KMS-11 (cell line): ENCODE data around the gene ZNF629.

Experiments used
- H2AFZ ChIP-seq: fragments of 200-600 bp; sonication (generic); 2 replicates; pipeline ENCODE4 v1.6.1; 2016; ENCODE audit warnings: antibody characterized with exemption, mixed run types, low read depth
- H3K27ac ChIP-seq: fragments of 200-600 bp; sonication (generic); 2 replicates; pipeline ENCODE4 v1.6.1; 2016; ENCODE audit warnings: mild to moderate bottlenecking, mixed run types
- H3K27me3 ChIP-seq: fragments of 200-600 bp; sonication (generic); 2 replicates; pipeline ENCODE4 v1.6.1; 2017; ENCODE audit warnings: mild to moderate bottlenecking, low read depth, mixed run types, moderate library complexity; ENCODE audit not compliant: insufficient read depth
- H3K36me3 ChIP-seq: fragments of 200-600 bp; sonication (generic); 2 replicates; pipeline ENCODE4 v1.6.1; 2017; ENCODE audit warnings: mild to moderate bottlenecking, mixed run types; ENCODE audit not compliant: insufficient read depth
- H3K4me1 ChIP-seq: fragments of 200-600 bp; sonication (generic); 2 replicates; pipeline ENCODE4 v1.6.1; 2016; ENCODE audit warnings: mild to moderate bottlenecking, low read depth, mixed run types; ENCODE audit not compliant: poor library complexity, severe bottlenecking
- H3K4me2 ChIP-seq: fragments of 200-600 bp; sonication (generic); 2 replicates; pipeline ENCODE4 v1.7.0; 2016; ENCODE audit warnings: mild to moderate bottlenecking, mixed run types
- H3K4me3 ChIP-seq: fragments of 200-600 bp; sonication (generic); IDR thresholded peaks from 2 replicates; pipeline ENCODE4 v1.6.1; 2017; ENCODE audit warnings: low read depth, low read length, mixed read lengths; ENCODE audit not compliant: insufficient read depth
- H3K79me2 ChIP-seq: fragments of 200-600 bp; sonication (generic); 2 replicates; pipeline ENCODE4 v1.6.1; 2016; ENCODE audit warnings: low read depth, mixed run types; ENCODE audit not compliant: insufficient read depth
- H3K9ac ChIP-seq: fragments of 200-600 bp; sonication (generic); 2 replicates; pipeline ENCODE4 v1.6.1; 2016; ENCODE audit warnings: mild to moderate bottlenecking, mixed run types
- H4K20me1 ChIP-seq: fragments of 200-600 bp; sonication (generic); 2 replicates; pipeline ENCODE4 v1.6.1; 2016; ENCODE audit warnings: mild to moderate bottlenecking, mixed run types; ENCODE audit not compliant: insufficient read depth
- TF ChIP-seq, protein P1 (sequence below): fragments of 200-600 bp; sonication (generic); conservative IDR thresholded peaks from 2 replicates; pipeline ENCODE4 v1.6.1; 2017; ENCODE audit warnings: low read depth, mild to moderate bottlenecking, antibody characterized with exemption, low read length, moderate library complexity, mixed read lengths

The ZNF629 gene

DNA sequence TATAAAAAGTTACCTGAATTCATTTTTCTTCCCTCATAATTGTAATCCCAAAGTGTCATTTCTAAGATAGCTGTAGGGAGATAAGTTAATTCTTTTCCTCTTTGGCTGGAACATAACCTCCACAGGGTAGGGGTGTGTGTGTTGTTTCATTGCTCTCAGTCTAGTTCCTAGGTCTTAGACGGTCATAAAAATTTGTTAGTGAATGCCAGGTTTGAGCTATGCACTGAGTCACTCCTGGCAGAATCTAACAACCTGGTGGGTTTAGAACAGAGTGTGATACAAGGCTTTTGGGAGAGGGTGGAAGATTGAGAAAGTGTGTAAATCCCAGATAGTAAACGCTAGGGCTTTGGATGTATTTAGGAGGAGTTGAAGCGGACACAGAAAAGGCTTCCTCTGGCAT, 39.7 kb downstream of the ZNF629 start:
- Histone ChIP-seq H3K4me3 (no peak overlapping the region), H3K27me3 (no peaks in the 10 kb centered on the region), H3K36me3 (no peaks in the 10 kb centered on the region), H3K4me1 (peaks cover 14% of the 10 kb centered on the region), H3K27ac (peak overlapping the region; percentile 48; the same call in 1 of the 2 replicates), H3K9ac (no peak overlapping the region), H3K4me2 (peak overlapping the region; percentile 53), H2AFZ (peak overlapping the region; percentile 82), H4K20me1 (no peaks in the 10 kb centered on the region), H3K79me2 (peaks cover 15% of the 10 kb centered on the region; the same call in 1 of the 2 replicates)
- TF ChIP-seq, protein P1, sequence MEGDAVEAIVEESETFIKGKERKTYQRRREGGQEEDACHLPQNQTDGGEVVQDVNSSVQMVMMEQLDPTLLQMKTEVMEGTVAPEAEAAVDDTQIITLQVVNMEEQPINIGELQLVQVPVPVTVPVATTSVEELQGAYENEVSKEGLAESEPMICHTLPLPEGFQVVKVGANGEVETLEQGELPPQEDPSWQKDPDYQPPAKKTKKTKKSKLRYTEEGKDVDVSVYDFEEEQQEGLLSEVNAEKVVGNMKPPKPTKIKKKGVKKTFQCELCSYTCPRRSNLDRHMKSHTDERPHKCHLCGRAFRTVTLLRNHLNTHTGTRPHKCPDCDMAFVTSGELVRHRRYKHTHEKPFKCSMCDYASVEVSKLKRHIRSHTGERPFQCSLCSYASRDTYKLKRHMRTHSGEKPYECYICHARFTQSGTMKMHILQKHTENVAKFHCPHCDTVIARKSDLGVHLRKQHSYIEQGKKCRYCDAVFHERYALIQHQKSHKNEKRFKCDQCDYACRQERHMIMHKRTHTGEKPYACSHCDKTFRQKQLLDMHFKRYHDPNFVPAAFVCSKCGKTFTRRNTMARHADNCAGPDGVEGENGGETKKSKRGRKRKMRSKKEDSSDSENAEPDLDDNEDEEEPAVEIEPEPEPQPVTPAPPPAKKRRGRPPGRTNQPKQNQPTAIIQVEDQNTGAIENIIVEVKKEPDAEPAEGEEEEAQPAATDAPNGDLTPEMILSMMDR, result no peak

DNA sequence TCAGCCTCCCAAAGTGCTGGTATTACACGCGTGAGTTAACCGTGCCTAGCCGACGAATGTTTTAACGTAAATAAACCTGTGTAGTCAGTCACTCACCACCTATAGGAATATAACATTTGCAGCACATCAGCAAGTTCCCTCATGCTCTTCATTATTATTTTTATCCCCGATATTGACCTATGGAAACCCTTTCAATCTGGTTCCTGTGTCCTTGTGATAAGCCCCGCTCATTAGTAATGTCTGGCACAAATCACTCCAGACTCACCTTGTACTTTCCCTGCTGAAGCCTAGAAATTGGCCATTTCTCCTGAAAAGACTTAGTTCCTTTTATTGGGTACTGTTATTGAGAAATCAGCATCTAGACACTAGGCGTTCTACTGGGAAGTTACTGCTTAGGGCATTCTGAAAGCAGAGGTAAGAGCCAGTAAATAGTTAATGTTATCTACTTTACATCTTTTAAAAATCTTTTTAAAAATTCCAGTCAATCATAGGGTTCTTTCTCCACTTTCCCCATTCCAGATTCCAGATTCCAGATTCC, 40.3 kb downstream of the ZNF629 start:
- Histone ChIP-seq H3K9ac (no peak overlapping the region), H3K27ac (no peak overlapping the region), H3K36me3 (no peaks in the 10 kb centered on the region), H4K20me1 (no peaks in the 10 kb centered on the region), H3K27me3 (no peaks in the 10 kb centered on the region), H3K4me3 (no peak overlapping the region), H3K4me1 (peaks cover 14% of the 10 kb centered on the region), H3K4me2 (no peak overlapping the region), H2AFZ (no peak overlapping the region), H3K79me2 (peaks cover 15% of the 10 kb centered on the region; the same call in 1 of the 2 replicates)
- TF ChIP-seq, protein P1, result no peak

DNA sequence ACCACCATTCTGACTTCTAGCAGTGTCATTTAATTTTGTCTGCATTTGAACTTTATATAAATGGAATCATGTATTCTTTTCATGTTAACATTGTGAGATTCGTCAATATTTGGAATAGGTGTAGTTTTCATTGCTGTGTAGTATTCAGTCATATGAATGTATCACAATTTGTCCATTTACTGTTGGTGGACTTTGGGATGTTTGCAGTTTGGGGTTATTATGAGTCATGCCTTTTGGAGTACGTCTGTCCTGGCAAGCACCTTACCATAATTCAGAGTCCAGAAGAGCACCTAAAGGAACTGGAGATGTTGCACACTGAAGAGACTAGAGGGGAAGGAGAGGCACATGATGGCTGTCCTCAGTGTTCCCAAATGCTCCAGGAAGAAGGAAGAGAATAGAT, 41.9 kb downstream of the ZNF629 start:
- Histone ChIP-seq H3K4me1 (peaks cover 19% of the 10 kb centered on the region), H3K4me2 (no peak overlapping the region), H3K79me2 (peaks cover 10% of the 10 kb centered on the region; the same call in 1 of the 2 replicates), H3K27me3 (no peaks in the 10 kb centered on the region), H3K4me3 (no peak overlapping the region), H4K20me1 (no peaks in the 10 kb centered on the region), H3K36me3 (no peaks in the 10 kb centered on the region), H3K9ac (no peak overlapping the region), H2AFZ (no peak overlapping the region), H3K27ac (no peak overlapping the region)
- TF ChIP-seq, protein P1, result no peak

DNA sequence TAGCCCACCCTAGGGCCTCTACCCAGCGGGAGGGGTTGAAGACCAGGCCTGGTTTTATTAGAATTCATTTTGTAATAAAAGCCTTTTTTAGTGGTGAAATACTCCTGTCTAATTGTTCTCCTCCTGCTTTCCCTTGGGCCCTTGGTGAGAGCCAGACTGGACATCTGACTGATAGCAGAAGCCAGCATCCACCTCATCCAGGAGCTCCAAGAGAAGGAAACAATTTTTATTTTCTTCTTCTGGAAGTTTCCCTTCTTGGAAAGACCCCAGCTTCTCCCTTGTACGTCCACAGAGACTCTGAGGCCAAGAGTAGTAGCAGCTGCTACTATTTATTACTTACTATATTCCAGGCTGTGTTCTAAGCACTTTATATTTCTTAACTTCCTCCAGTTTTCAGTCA, 42.8 kb downstream of the ZNF629 start:
- TF ChIP-seq, protein P1, result no peak
- Histone ChIP-seq H3K36me3 (no peaks in the 10 kb centered on the region), H3K27ac (no peak overlapping the region)

More for the DNA sequence above, 42.8 kb downstream of the ZNF629 start:
- Histone ChIP-seq H2AFZ (no peak overlapping the region), H4K20me1 (no peaks in the 10 kb centered on the region), H3K79me2 (peaks cover under 1% of the 10 kb centered on the region; the same call in 1 of the 2 replicates), H3K4me3 (no peak overlapping the region), H3K4me2 (no peak overlapping the region), H3K27me3 (no peaks in the 10 kb centered on the region), H3K4me1 (peaks cover 18% of the 10 kb centered on the region), H3K9ac (no peak overlapping the region)
